ENCODE results near the gene ZNF516. TPM values are rescaled to one million over a fixed set of nuclear protein-coding genes. Genes with fewer than 3 reads are reported as not detected.

Gene ZNF516
- total RNA-seq, 1 experiment from 2014 or later = 22.6 TPM

GRCh38 chr18:76462326-76462694 lies 32.7 kb downstream of the ZNF516 start:
- Histone ChIP-seq H3K27ac (ENCODE audit: insufficient read length, low read depth, low read length) (no peak overlapping the region), H2AK5ac (ENCODE audit: insufficient read length, low read length) (no peak overlapping the region), H3K23me2 (ENCODE audit: insufficient read length, low read depth, low read length, poor library complexity, severe bottlenecking) (no peaks in the 10 kb centered on the region), H2BK120ac (ENCODE audit: low read depth, low read length, poor library complexity, severe bottlenecking) (no peak overlapping the region), H3K23ac (ENCODE audit: insufficient read length, low read depth, low read length) (no peak overlapping the region), H3K18ac (ENCODE audit: insufficient read length, low read depth, low read length) (no peak overlapping the region), H3K56ac (ENCODE audit: insufficient read length, low read depth, low read length) (no peak overlapping the region), H3K79me1 (ENCODE audit: insufficient read depth, low read depth, low read length, poor library complexity, severe bottlenecking) (peaks cover 5% of the 10 kb centered on the region), H3K4me1 (ENCODE audit: insufficient read depth, low read length) (no peaks in the 10 kb centered on the region), H3K4ac (ENCODE audit: low read depth, low read length) (no peak overlapping the region), H2AFZ (ENCODE audit: low read length) (no peak overlapping the region), H2BK15ac (ENCODE audit: low read depth, low read length) (no peak overlapping the region), H3K9me3 (ENCODE audit: control insufficient read depth, low read depth, low read length) (no peaks in the 10 kb centered on the region), H2BK20ac (ENCODE audit: low read depth, low read length, poor library complexity, severe bottlenecking) (no peak overlapping the region), H4K20me1 (ENCODE audit: control insufficient read depth, insufficient read depth, insufficient read length) (no peaks in the 10 kb centered on the region), H4K8ac (replicated peaks; ENCODE audit: insufficient read length, low read depth, low read length) (no peak overlapping the region), H3K27me3 (ENCODE audit: insufficient read depth, low read length) (no peaks in the 10 kb centered on the region), H3K4me2 (ENCODE audit: insufficient read depth, insufficient read length, low read length) (no peak overlapping the region), H4K5ac (ENCODE audit: insufficient read length, low read depth, low read length) (no peak overlapping the region), H4K91ac (ENCODE audit: insufficient read length, low read depth, low read length) (no peak overlapping the region), H3K79me2 (ENCODE audit: insufficient read depth, low read length) (no peaks in the 10 kb centered on the region), H3K14ac (ENCODE audit: insufficient read depth, low read length) (no peak overlapping the region), H3K9ac (ENCODE audit: extremely low read depth, insufficient read length, low read length) (no peak overlapping the region), H2BK12ac (ENCODE audit: insufficient read length, low read depth, low read length) (no peak overlapping the region), H2BK5ac (ENCODE audit: insufficient read length, low read length) (no peak overlapping the region), H3T11ph (ENCODE audit: low read length) (no peak overlapping the region)
- Mint-ChIP-seq H3K4me1 (peaks cover 0 to 8% of the 10 kb centered on the region in 2 experiments; a peak in 3 of 4 replicates), H3K4me3 (no peak overlapping the region), H3K36me3 (ENCODE audit: insufficient read depth in 1 of 3, low read depth in 3 of 3) (peaks cover 2 to 19% (median 3%) of the 10 kb centered on the region in 3 experiments; a peak in 4 of 7 replicates), H3K27ac (peak overlapping the region in 2 of 3 experiments; percentile 5 to 35; a peak in 3 of 7 replicates), H3K27me3 (ENCODE audit: low read depth) (no peaks in the 10 kb centered on the region), H3K9me3 (no peaks in the 10 kb centered on the region)
- no peak for DNase-seq
- TF ChIP-seq, protein P1, sequence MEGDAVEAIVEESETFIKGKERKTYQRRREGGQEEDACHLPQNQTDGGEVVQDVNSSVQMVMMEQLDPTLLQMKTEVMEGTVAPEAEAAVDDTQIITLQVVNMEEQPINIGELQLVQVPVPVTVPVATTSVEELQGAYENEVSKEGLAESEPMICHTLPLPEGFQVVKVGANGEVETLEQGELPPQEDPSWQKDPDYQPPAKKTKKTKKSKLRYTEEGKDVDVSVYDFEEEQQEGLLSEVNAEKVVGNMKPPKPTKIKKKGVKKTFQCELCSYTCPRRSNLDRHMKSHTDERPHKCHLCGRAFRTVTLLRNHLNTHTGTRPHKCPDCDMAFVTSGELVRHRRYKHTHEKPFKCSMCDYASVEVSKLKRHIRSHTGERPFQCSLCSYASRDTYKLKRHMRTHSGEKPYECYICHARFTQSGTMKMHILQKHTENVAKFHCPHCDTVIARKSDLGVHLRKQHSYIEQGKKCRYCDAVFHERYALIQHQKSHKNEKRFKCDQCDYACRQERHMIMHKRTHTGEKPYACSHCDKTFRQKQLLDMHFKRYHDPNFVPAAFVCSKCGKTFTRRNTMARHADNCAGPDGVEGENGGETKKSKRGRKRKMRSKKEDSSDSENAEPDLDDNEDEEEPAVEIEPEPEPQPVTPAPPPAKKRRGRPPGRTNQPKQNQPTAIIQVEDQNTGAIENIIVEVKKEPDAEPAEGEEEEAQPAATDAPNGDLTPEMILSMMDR (conservative IDR thresholded peaks at IDR 0.05) = peak; percentile 28; the same call in 1 of the 3 replicates
- no CpG with 5 or more reads among the region's 12 CpGs for WGBS (ENCODE audit: extremely low coverage, insufficient read length, low lambda C conversion rate)

Measured in H9 (cell line).